Psoas muscle (tissue), 8 donors: ENCODE results near the gene EPHA4. TPM values are rescaled to one million over a fixed set of nuclear protein-coding genes. Genes with fewer than 3 reads are reported as not detected.
A peak's percentile ranks its signal among the peaks of the same experiment; 100 is the strongest.

ENCODE experiments used
- ATAC-seq, 4 donors: fragments of 200-7000 bp; cut with Tn5 transposase; one replicate each; pipeline ENCODE4 v1.9.1; 2020; ENCODE audit warnings: moderate library complexity in 3 of 4, mild to moderate bottlenecking in 2 of 4
- DNase-seq, 2 donors: peaks; one replicate each; pipeline ENCODE4 v3.0.0-alpha.2; 2020
- H3K27ac ChIP-seq: fragments of 200-600 bp; one replicate; pipeline ENCODE4 v1.8.0; 2022
- H3K27me3 ChIP-seq, 3 donors: fragments of 200-600 bp in 1 of 3; one replicate each; pipeline versions ENCODE4 v1.6.1 to v1.8.0; 2013 to 2022; ENCODE audit warnings: low read length in 2 of 3, mild to moderate bottlenecking in 2 of 3, moderate library complexity in 1 of 3; ENCODE audit not compliant: insufficient read depth in 3 of 3
- H3K36me3 ChIP-seq, 2 donors: fragments of 200-600 bp in 1 of 2; one replicate each; pipeline versions ENCODE4 v1.6.1 to v1.8.0; 2013 to 2022; ENCODE audit warnings: low read depth in 1 of 2, mild to moderate bottlenecking in 1 of 2, moderate library complexity in 1 of 2; ENCODE audit not compliant: insufficient read depth in 1 of 2
- H3K4me1 ChIP-seq: fragments of 200-600 bp; one replicate; pipeline ENCODE4 v1.8.0; 2022
- H3K4me3 ChIP-seq: fragments of 200-600 bp; one replicate; pipeline ENCODE4 v1.8.0; 2022; ENCODE audit warnings: mild to moderate bottlenecking
- H3K9me3 ChIP-seq: fragments of 200-600 bp; one replicate; pipeline ENCODE4 v1.8.0; 2022
- WGBS, 3 donors: extraction: QIAGEN DNeasy Blood & Tissue Kit; methylation state at CpG; one replicate each; pipeline versions ENCODE4 v1.1.6 to v1.1.7; 2013; 5-methylcytosine and 5-hydroxymethylcytosine counted together
- intact Hi-C, 2 donors: fragments of 100-400 bp; cut with DNase I; formaldehyde crosslinking; loops; one replicate each; pipeline versions ENCODE4 v1.11.0 to v1.14.2; 2022
- polyA plus RNA-seq, 3 donors: library from polyadenylated mRNA; stranded (reverse); fragments of 200-250 nt; gene quantifications; one replicate each; pipeline ENCODE4 v1.2.3, GENCODE V29; 2013
- total RNA-seq, 4 donors: library from RNA; stranded (reverse); fragmentation: NEBNext Ultra II Directional in 2 of 4; extraction: Animal tissue kit (Norgen Biotek cat#: 25700) in 2 of 4; gene quantifications; one replicate each; pipeline versions ENCODE4 v1.2.1 to v1.2.4, GENCODE V29; 2021 to 2023
- TF ChIP-seq, protein P1 (sequence below): fragments of 200-600 bp; IDR thresholded peaks from one replicate; pipeline ENCODE4 v1.8.0; 2022; ENCODE audit warnings: antibody characterized with exemption
- donor health status: healthy with polysubstance abuse.
- donor health status: DM: no; HTN: no; CAD: no; lungs with moderate emphysema.
- donor health status: Bipolar disorder and iron deficiency.
- donor health status: healthy.
- donor health status: DM: yes; HTN: yes; CAD: no.
- donor health status: DM: no; HTN: no; CAD: no.
- donor health status: DM: no; HTN: no; CAD: no.
- donor health status: DM: yes; HTN: yes; CAD: no.

EPHA4 gene
- total and polyA plus RNA-seq, 7 donors: 0.76 to 6.3 (median 3.8) TPM

DNA sequence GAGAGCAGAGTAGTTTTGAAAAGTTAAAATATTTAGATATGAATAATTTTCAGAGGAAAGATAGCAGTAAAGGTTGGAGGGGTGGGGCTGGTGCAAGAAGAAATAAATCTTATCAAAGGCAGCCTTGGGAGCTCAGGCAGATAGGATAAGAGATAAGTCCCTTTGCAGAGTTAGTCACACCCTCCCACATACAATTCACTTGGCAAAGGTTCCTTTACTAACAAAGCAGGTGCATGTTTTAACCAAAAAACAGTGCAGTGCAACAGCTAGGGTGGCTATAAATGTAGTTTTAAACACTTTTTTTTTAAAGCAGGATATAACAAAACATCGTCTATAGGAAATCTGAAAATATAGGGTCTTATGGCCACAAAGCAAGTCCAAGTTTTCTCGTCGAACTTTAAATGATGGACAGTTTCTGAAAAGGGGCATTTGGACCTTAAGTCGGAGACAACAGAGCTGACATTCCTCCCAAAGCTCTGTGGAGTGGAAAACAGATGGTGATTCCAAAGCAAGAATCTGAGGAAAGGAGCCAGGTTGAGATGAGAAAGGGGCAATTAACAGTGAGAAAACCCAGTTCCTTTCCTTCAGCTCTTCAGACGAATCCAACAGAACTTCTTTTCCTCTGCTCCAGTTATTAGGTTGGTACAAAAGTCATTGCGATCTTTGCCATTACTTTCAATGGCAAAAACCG is 53.0 kb downstream of the EPHA4 start:
- ATAC-seq (no peak), DNase-seq (no peak)
- Histone ChIP-seq H3K9me3 (no peaks in the 10 kb centered on the region), H3K27me3 (no peaks in the 10 kb centered on the region), H3K27ac (no peak overlapping the region), H3K36me3 (no peaks in the 10 kb centered on the region), H3K4me1 (peaks cover 16% of the 10 kb centered on the region), H3K4me3 (no peak overlapping the region)
- WGBS, 3 donors: 59 to 67% (median 65%) methylated on average over 7 of the region's 7 CpGs
- intact Hi-C loops: loop anchor here in 1 of 2 donors (5.0 kb wide), 1 partner anchor 288 kb away; no protein-coding TSS in a partner anchor
- TF ChIP-seq, protein P1, sequence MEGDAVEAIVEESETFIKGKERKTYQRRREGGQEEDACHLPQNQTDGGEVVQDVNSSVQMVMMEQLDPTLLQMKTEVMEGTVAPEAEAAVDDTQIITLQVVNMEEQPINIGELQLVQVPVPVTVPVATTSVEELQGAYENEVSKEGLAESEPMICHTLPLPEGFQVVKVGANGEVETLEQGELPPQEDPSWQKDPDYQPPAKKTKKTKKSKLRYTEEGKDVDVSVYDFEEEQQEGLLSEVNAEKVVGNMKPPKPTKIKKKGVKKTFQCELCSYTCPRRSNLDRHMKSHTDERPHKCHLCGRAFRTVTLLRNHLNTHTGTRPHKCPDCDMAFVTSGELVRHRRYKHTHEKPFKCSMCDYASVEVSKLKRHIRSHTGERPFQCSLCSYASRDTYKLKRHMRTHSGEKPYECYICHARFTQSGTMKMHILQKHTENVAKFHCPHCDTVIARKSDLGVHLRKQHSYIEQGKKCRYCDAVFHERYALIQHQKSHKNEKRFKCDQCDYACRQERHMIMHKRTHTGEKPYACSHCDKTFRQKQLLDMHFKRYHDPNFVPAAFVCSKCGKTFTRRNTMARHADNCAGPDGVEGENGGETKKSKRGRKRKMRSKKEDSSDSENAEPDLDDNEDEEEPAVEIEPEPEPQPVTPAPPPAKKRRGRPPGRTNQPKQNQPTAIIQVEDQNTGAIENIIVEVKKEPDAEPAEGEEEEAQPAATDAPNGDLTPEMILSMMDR: no peak

DNA sequence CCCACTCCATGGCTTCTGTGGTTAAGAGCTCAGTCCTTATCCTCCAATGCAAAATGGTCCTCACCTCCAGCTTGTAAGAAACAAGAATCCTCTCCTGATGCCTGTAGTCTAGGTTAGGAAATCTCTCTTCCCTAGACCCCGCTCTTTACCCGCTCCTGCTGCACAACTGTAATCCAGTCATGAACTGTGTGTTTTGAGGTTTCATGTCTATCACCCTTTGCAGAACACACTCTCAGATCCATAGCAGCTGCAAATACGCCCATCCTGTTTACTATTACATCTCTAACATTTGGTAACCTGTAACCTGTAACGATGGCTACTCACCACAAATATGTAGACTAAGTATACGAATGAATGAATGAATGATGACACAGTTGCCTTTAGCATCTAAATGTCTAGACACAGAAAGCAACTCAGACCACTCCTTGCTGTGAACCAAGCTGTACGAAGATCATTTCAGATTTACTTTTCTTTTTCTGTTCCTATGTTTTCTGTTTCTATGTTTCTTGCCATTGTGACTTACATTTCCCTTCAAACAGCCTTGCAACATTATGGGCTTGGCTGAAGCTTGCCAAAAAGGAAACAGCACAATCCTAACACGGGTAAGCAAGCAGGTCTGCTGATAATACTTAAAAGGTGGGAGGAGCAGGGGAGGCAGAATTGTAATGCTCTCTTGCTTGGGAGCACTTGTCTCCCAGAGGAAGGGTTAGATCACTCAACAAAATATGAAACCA is 53.7 kb downstream of the EPHA4 start:
- intact Hi-C loops: loop anchor here in 1 of 2 donors (5.0 kb wide), 1 partner anchor 289 kb away; no protein-coding TSS in a partner anchor

GRCh38 chr2:221517696-221518151 is 54.4 kb downstream of the EPHA4 start:
- peak; percentile 83 to 92 (median 86) for ATAC-seq
- intact Hi-C loops: loop anchor here in 1 of 2 donors (5.0 kb wide), 1 partner anchor 290 kb away; no protein-coding TSS in a partner anchor
- Histone ChIP-seq H3K4me1 (peaks cover 16% of the 10 kb centered on the region), H3K4me3 (no peak overlapping the region), H3K9me3 (no peaks in the 10 kb centered on the region), H3K36me3 (no peaks in the 10 kb centered on the region), H3K27ac (peak overlapping the region; percentile 67), H3K27me3 (no peaks in the 10 kb centered on the region)
- 20 to 63% (median 31%) methylated on average over 5 of the region's 5 CpGs for WGBS, 3 donors
- TF ChIP-seq, protein P1: no peak
- DNase-seq: peak; percentile 37 to 65

More for the DNA sequence above, 53.7 kb downstream of the EPHA4 start:
- H3K27ac ChIP-seq: peak overlapping the region; percentile 67
- DNase-seq (no peak), ATAC-seq (no peak)
- no peaks in the 10 kb centered on the region for H3K9me3 ChIP-seq
- H3K36me3 ChIP-seq: no peaks in the 10 kb centered on the region
- 72 to 78% (median 76%) methylated on average over 7 of the region's 7 CpGs for WGBS, 3 donors
- peaks cover 16% of the 10 kb centered on the region for H3K4me1 ChIP-seq
- TF ChIP-seq, protein P1: no peak
- H3K4me3 ChIP-seq: no peak overlapping the region
- H3K27me3 ChIP-seq: no peaks in the 10 kb centered on the region

- 44 to 79% (median 59%) methylated on average over 4 of the region's 4 CpGs for WGBS, 3 donors
- ATAC-seq: peak in 2 of 4 donors; percentile 4 to 9
- TF ChIP-seq, protein P1: no peak
- H3K36me3 ChIP-seq: no peaks in the 10 kb centered on the region
- DNase-seq: no peak
- H3K27ac ChIP-seq: peak overlapping the region; percentile 67
- no peaks in the 10 kb centered on the region for H3K27me3 ChIP-seq
- H3K4me3 ChIP-seq: no peak overlapping the region
- H3K4me1 ChIP-seq: peaks cover 16% of the 10 kb centered on the region
- intact Hi-C loops: loop anchor here in 1 of 2 donors (5.0 kb wide), 1 partner anchor 290 kb away; no protein-coding TSS in a partner anchor
- no peaks in the 10 kb centered on the region for H3K9me3 ChIP-seq
Observed at GRCh38 chr2:221517146-221517695, 54.9 kb downstream of the EPHA4 start.
